Measurements from ENCODE around the gene GAGE10. TPM values are rescaled to one million over a fixed set of nuclear protein-coding genes. Genes with fewer than 3 reads are reported as not detected.

GAGE10 gene
- total RNA-seq, 1 donor from 2014 or later: not detected

DNA sequence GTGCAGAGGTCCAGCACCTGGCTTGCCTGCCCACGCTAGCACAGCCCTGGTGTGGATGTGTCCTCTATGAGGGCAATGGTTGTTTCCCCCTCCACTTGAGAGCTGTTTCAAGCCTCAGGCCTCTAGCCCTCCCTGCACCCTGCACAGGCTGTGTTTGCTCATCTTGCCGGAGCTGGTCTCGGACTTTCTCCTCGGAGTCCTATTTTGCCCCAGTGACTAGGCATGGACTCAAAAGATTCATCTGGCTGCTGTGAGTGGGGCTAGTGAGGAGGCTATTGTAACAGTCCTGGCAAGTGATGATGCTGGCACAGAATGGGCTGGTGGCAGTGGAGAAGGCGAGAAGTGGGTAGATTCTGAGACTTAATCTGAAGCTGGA is 44.7 kb upstream of the GAGE10 start:
- no peak overlapping the region for H3K4me3 ChIP-seq (ENCODE audit: low read depth, low read length)
- no peak for TF ChIP-seq CTCF (IDR thresholded peaks at IDR 0.05; ENCODE audit: insufficient read depth, low read length, poor library complexity, severe bottlenecking)
- no peak for DNase-seq (ENCODE audit: low read depth)
- H3K27me3 ChIP-seq (ENCODE audit: control insufficient read depth, insufficient read depth, low read length): no peaks in the 10 kb centered on the region
- no peaks in the 10 kb centered on the region for H3K36me3 ChIP-seq (ENCODE audit: control insufficient read depth, insufficient read depth, low read length)

DNA sequence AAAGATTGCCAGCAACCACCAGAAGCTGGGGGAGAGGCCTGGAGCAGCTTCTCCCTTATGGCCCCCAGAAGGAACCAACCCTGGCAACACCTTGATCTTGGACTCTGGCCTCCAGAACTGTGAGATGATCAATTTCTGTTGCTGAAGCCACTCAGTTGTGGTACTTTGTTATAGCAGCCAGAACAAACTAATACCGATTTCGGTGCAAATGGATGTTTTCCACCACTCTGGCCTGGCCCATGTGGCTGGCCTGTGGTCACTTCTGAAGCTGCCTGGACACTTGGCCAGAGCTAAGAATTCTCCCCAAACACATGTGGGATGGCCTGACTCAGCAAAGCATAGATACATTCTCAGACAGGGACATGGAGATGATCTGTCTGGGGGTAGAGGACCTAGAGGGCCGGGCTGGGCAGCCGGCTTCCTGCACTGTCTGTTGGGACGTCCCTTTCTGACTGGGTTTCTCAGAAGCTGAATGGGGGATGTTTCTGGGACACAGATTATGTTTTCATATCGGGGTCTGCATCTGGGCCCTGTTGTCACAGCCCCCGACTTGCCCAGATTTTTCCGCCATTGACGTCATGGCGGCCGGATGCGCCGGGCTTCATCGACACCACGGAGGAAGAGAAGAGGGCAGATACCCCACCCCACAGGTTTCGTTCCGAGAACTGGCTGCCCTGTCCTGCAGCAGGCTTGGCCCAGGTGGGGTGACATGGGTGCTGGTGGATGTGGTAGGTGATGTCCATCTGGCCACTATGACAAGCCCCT is 43.0 kb upstream of the GAGE10 start:
- no peak for DNase-seq (ENCODE audit: low read depth)
- no peak overlapping the region for H3K4me3 ChIP-seq (ENCODE audit: low read depth, low read length)
- no peak for TF ChIP-seq CTCF (IDR thresholded peaks at IDR 0.05; ENCODE audit: insufficient read depth, low read length, poor library complexity, severe bottlenecking)
- H3K36me3 ChIP-seq (ENCODE audit: control insufficient read depth, insufficient read depth, low read length): no peaks in the 10 kb centered on the region
- no peaks in the 10 kb centered on the region for H3K27me3 ChIP-seq (ENCODE audit: control insufficient read depth, insufficient read depth, low read length)

- no peak overlapping the region for H3K4me3 ChIP-seq (ENCODE audit: low read depth, low read length)
- TF ChIP-seq CTCF (IDR thresholded peaks at IDR 0.05; ENCODE audit: insufficient read depth, low read length, poor library complexity, severe bottlenecking): no peak
- no peaks in the 10 kb centered on the region for H3K27me3 ChIP-seq (ENCODE audit: control insufficient read depth, insufficient read depth, low read length)
- no peaks in the 10 kb centered on the region for H3K36me3 ChIP-seq (ENCODE audit: control insufficient read depth, insufficient read depth, low read length)
- DNase-seq (ENCODE audit: low read depth): no peak
These were observed 40.8 kb upstream of the GAGE10 start for GRCh38 chrX:49262603-49263002.

GRCh38 chrX:49263631-49264030 is 39.8 kb upstream of the GAGE10 start:
- no peaks in the 10 kb centered on the region for H3K36me3 ChIP-seq (ENCODE audit: control insufficient read depth, insufficient read depth, low read length)
- TF ChIP-seq CTCF (IDR thresholded peaks at IDR 0.05; ENCODE audit: insufficient read depth, low read length, poor library complexity, severe bottlenecking): no peak
- DNase-seq (ENCODE audit: low read depth): no peak
- no peak overlapping the region for H3K4me3 ChIP-seq (ENCODE audit: low read depth, low read length)
- no peaks in the 10 kb centered on the region for H3K27me3 ChIP-seq (ENCODE audit: control insufficient read depth, insufficient read depth, low read length)

DNA sequence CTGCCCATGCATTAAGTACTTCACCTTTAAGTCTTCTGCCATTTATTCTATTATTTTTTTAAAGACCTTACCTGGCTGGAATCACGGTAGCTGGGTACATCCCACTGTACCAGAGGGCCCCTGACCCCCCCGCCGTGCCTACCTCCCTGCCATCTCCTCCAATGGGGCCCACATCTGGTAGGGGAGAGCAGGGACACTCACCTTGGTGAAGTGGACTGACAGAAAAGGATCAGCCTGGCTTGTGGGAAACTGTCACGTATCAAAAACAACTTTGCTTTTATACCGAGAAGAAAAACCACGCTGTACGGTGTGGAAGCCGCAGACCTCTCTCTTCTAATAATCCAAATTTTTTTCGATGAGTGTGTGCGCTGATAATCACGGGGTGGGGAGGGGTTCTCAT is 39.0 kb upstream of the GAGE10 start, which contains the start of gene FOXP3:
Gene FOXP3, minus strand, starts transcription at position 251 of the 400 bp plus-strand sequence. CDS start 6,205 bp downstream, outside the sequence.
- DNase-seq (ENCODE audit: low read depth): no peak
- TF ChIP-seq CTCF (IDR thresholded peaks at IDR 0.05; ENCODE audit: insufficient read depth, low read length, poor library complexity, severe bottlenecking): no peak
- Histone ChIP-seq H3K27me3 (ENCODE audit: control insufficient read depth, insufficient read depth, low read length) (no peaks in the 10 kb centered on the region), H3K4me3 (ENCODE audit: low read depth, low read length) (no peak within 1 kb of the TSS), H3K36me3 (ENCODE audit: control insufficient read depth, insufficient read depth, low read length) (no peaks in the 10 kb centered on the region)
